SK-N-MC (cell line): ENCODE results near the gene SIL1.

Experiments used
- EZH2 ChIP-seq: fragments of 200-600 bp; sonication (generic); IDR thresholded peaks from one replicate; pipeline ENCODE4 v1.6.1; 2017; ENCODE audit warnings: antibody characterized with exemption
- FOXP2 ChIP-seq: optimal IDR thresholded peaks from 2 replicates; pipeline ENCODE3; 2011; ENCODE audit warnings: mild to moderate bottlenecking, moderate library complexity; ENCODE audit not compliant: insufficient read depth; ENCODE audit errors: extremely low read length, control extremely low read depth

- no peak for TF ChIP-seq EZH2
- TF ChIP-seq FOXP2 = no peak
These were observed 1.7 kb downstream of the SIL1 start for GRCh38 chr5:139196296-139196956.
